HUES6 (cell line): ENCODE measurements around the gene HAUS7.

ENCODE experiments used
- H3K27ac ChIP-seq: 2 replicates; pipeline ENCODE4 v1.7.0; 2013; ENCODE audit warnings: low read depth, mild to moderate bottlenecking, low read length, inconsistent platforms
- H3K27me3 ChIP-seq: 2 replicates; pipeline ENCODE4 v1.6.1; 2013; ENCODE audit warnings: low read length; ENCODE audit not compliant: control insufficient read depth, insufficient read depth
- H3K36me3 ChIP-seq: 2 replicates; pipeline ENCODE4 v1.6.1; 2013; ENCODE audit warnings: low read length; ENCODE audit not compliant: control insufficient read depth, insufficient read depth
- H3K4me1 ChIP-seq: 2 replicates; pipeline ENCODE4 v1.6.1; 2013; ENCODE audit warnings: low read length; ENCODE audit not compliant: control insufficient read depth, insufficient read depth
- H3K4me3 ChIP-seq: 2 replicates; pipeline ENCODE4 v1.5.1; 2013; ENCODE audit warnings: low read depth, low read length
- H3K9ac ChIP-seq: one replicate; pipeline ENCODE4 v1.6.1; 2013; ENCODE audit warnings: mild to moderate bottlenecking, low read length
- H3K9me3 ChIP-seq: 2 replicates; pipeline ENCODE4 v1.6.1; 2013; ENCODE audit warnings: low read depth, low read length; ENCODE audit not compliant: control insufficient read depth, insufficient read depth

HAUS7 gene

DNA sequence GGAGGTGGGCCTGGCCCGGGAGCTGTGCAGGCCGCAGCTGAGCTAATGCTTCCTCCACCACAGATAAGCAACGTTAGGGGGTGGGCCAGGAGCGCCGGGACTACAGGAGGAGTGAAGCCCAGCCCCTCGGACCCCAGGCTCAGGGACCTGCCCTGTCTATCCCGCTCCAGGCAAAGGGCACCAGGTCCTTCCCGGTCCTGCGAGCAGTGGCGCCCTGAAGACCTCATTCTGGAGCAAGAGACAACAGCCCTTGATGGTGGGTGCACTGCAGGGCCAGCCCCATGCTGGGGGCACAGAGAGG lies 23.8 kb downstream of the HAUS7 start:
- Histone ChIP-seq H3K9me3 (peaks cover 35% of the 10 kb centered on the region; the same call in 1 of the 2 replicates), H3K4me1 (no peaks in the 10 kb centered on the region), H3K27me3 (no peaks in the 10 kb centered on the region), H3K4me3 (no peak overlapping the region), H3K9ac (no peak overlapping the region), H3K27ac (no peak overlapping the region), H3K36me3 (peaks cover 20% of the 10 kb centered on the region)

GRCh38 chrX:153445856-153446635 lies 24.3 kb downstream of the HAUS7 start, which contains the start of gene TREX2:
TSS of gene TREX2 (minus strand) at chrX:153446056. CDS start at chrX:153445430, 626 bp downstream.
- peaks cover 35% of the 10 kb centered on the region; the same call in 1 of the 2 replicates for H3K9me3 ChIP-seq
- H3K4me3 ChIP-seq: no peak within 1 kb of the TSS
- peaks cover 20% of the 10 kb centered on the region for H3K36me3 ChIP-seq
- no peaks in the 10 kb centered on the region for H3K4me1 ChIP-seq
- H3K27ac ChIP-seq: no peak within 1 kb of the TSS
- no peaks in the 10 kb centered on the region for H3K27me3 ChIP-seq
- H3K9ac ChIP-seq: no peak within 1 kb of the TSS

- H3K4me3 ChIP-seq: no peak overlapping the region
- peaks cover 13% of the 10 kb centered on the region for H3K36me3 ChIP-seq
- no peaks in the 10 kb centered on the region for H3K4me1 ChIP-seq
- no peaks in the 10 kb centered on the region for H3K27me3 ChIP-seq
- peaks cover 33% of the 10 kb centered on the region; the same call in 1 of the 2 replicates for H3K9me3 ChIP-seq
- no peak overlapping the region for H3K9ac ChIP-seq
- no peak overlapping the region for H3K27ac ChIP-seq
Observed at GRCh38 chrX:153445106-153445855, 25.1 kb downstream of the HAUS7 start.

- no peak overlapping the region for H3K9ac ChIP-seq
- no peak overlapping the region for H3K4me3 ChIP-seq
- no peak overlapping the region for H3K27ac ChIP-seq
- peaks cover 6% of the 10 kb centered on the region for H3K36me3 ChIP-seq
- no peaks in the 10 kb centered on the region for H3K27me3 ChIP-seq
- no peaks in the 10 kb centered on the region for H3K4me1 ChIP-seq
- H3K9me3 ChIP-seq: peaks cover 35% of the 10 kb centered on the region; the same call in 1 of the 2 replicates
Observed at GRCh38 chrX:153444333-153445011, 25.9 kb downstream of the HAUS7 start.

DNA sequence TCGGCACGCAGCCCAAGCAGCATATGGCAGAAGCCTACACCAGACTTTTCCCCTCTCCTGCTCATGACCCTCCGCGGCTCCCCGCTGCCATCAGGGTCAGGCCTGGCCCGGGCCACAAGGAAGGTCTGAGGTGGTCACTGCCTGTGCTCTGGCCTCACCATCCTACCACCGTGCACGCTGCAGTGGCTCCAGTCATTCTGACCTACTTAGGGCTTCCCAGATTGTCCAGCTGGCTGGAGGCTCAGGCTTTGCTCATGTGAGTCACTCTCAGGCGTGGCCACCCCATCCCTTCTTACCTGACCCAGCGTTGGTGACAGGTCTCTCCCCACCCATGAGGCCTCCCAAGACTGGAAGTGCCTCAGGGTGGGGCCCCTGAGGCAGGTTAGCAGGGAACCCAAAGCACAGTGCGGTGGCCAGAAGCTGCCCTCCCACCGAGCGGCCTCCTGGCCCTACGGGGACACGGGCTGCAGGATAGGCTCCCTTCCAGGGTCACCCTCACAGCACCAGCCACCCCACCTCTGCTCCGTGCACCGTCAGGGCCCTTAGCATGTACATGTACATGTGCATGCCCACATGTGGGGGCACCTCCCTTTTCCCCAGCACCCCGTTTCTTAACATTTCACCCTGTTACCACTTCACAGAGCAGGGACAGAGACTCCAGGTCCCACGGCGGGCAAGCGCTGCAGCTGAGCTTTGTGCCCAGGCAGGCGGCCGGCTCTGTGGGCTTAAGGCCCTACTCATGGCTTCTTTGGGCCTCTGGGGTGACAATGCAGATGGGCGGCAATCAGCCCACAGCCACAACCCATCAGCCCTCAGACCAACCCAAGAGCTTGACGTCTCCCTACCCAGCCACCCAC lies 26.7 kb downstream of the HAUS7 start:
- Histone ChIP-seq H3K27ac (no peak overlapping the region), H3K4me3 (no peak overlapping the region), H3K36me3 (peaks cover 4% of the 10 kb centered on the region; the same call in 1 of the 2 replicates), H3K27me3 (no peaks in the 10 kb centered on the region), H3K9me3 (peaks cover 31% of the 10 kb centered on the region; the same call in 1 of the 2 replicates), H3K9ac (no peak overlapping the region), H3K4me1 (no peaks in the 10 kb centered on the region)

DNA sequence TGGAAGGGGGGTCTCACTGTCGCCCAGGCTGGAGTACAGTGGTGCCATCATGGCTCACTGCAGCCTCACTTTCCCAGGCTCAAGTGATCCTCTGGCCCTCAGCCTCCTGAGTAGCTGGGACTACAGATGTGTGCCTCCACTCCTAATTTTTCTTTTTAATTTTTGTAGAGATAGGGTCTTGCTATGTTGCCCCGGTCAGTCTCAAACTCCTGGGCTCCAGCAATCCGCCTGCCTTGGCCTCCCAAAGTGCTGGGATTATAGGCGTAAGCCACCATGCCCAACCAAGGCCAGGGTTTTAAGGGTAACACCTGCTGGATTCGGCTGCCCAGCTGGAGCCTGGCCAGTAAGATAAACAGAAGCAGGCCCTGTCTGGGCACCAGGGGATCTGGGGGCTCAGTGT lies 27.9 kb downstream of the HAUS7 start:
- no peaks in the 10 kb centered on the region for H3K27me3 ChIP-seq
- H3K4me3 ChIP-seq: no peak overlapping the region
- peaks cover 33% of the 10 kb centered on the region; the same call in 1 of the 2 replicates for H3K9me3 ChIP-seq
- no peak overlapping the region for H3K27ac ChIP-seq
- H3K36me3 ChIP-seq: peaks cover 1% of the 10 kb centered on the region; the same call in 1 of the 2 replicates
- H3K4me1 ChIP-seq: no peaks in the 10 kb centered on the region
- no peak overlapping the region for H3K9ac ChIP-seq

DNA sequence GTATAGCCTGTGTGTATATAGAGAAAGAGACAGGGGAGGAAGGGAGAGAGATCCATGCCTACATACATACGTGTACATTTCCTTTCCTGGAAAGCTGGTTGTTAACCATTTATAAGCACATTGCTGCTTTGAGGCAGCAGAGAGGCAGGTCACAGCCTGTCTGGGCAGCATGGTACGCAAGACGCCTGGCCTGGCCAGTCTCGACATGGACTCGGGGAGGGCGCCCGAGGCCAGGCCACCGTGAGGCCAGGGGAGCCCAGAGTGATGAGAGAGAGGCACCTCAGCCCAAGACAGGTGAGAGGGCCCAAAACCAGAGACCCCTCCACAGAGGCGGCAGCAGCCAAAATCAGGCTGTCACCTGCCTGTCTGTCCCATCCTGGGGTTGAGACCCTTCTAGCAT lies 28.4 kb downstream of the HAUS7 start:
- no peak overlapping the region for H3K27ac ChIP-seq
- no peaks in the 10 kb centered on the region for H3K27me3 ChIP-seq
- no peaks in the 10 kb centered on the region for H3K4me1 ChIP-seq

GRCh38 chrX:153441296-153441695 lies 29.1 kb downstream of the HAUS7 start:
- no peaks in the 10 kb centered on the region for H3K4me1 ChIP-seq
- H3K27me3 ChIP-seq: no peaks in the 10 kb centered on the region
- no peak overlapping the region for H3K27ac ChIP-seq
- no peaks in the 10 kb centered on the region for H3K36me3 ChIP-seq
- no peak overlapping the region for H3K4me3 ChIP-seq
- H3K9ac ChIP-seq: no peak overlapping the region
- H3K9me3 ChIP-seq: peaks cover 27% of the 10 kb centered on the region; the same call in 1 of the 2 replicates

More for the DNA sequence above, 28.4 kb downstream of the HAUS7 start:
- H3K4me3 ChIP-seq: no peak overlapping the region
- no peak overlapping the region for H3K9ac ChIP-seq
- H3K36me3 ChIP-seq: no peaks in the 10 kb centered on the region
- H3K9me3 ChIP-seq: peaks cover 28% of the 10 kb centered on the region; the same call in 1 of the 2 replicates

DNA sequence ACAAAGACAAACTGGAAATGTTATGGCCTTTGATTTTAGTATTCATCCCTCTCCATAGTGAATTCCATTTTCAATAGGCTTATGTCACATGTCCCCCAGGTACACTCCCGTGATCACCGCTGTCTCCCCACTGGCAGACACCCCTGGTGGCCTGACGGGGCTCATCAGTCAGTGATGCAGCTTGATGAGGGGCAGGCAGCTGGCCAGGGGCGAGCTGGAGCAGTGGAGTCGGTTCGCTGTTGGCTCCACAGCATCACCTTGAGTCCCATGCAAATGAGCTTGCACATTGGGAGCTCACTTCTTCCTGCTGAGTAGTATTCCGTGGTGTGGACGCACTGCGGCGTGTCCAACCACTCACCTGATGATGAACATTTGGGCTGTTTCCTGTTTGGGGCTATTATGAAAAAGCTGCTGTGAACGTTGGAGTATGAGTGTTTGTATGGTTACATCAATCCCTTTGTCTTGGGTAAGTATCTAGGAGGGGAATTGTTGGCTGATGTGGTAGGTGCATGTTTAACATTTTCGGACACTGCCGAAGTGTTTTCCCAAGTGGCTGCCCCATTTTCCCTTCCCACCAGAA lies 29.7 kb downstream of the HAUS7 start:
- H3K9ac ChIP-seq: no peak overlapping the region
- no peaks in the 10 kb centered on the region for H3K27me3 ChIP-seq
- H3K4me1 ChIP-seq: no peaks in the 10 kb centered on the region
- no peak overlapping the region for H3K4me3 ChIP-seq
- H3K36me3 ChIP-seq: no peaks in the 10 kb centered on the region
- no peak overlapping the region for H3K27ac ChIP-seq
- peaks cover 24% of the 10 kb centered on the region; the same call in 1 of the 2 replicates for H3K9me3 ChIP-seq

GRCh38 chrX:153439977-153440376 lies 30.4 kb downstream of the HAUS7 start:
- Histone ChIP-seq H3K36me3 (no peaks in the 10 kb centered on the region), H3K9ac (no peak overlapping the region), H3K27ac (no peak overlapping the region), H3K4me1 (no peaks in the 10 kb centered on the region), H3K4me3 (no peak overlapping the region), H3K27me3 (no peaks in the 10 kb centered on the region), H3K9me3 (peaks cover 17% of the 10 kb centered on the region; the same call in 1 of the 2 replicates)
